ENCODE results near the gene CYP4F22.

Gene CYP4F22

DNA sequence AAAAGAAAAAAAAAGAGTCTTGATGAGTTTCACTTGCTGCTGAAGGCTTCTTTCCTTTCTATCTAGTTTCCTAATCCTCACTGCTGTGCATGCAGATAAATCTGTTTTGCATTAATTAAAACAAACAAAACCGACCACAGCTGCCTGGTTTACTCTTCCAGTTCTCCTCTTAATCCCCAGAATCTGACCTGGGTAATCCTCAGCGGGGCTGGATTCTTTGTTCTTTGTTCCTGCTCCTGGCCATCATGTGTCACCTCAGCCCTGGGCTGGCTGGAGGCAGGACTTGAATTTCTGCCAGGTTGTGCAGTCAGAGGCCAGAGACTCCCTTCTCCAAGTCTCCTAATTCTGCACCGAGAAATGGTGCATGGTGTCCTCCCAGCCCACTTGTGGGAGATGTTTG is 54.5 kb downstream of the CYP4F22 start:
- no peak for TF ChIP-seq CTCF (IDR thresholded peaks at IDR 0.05; ENCODE audit: low read length, missing control alignments)
- no peak for DNase-seq (ENCODE audit: low read depth)
- H3K4me3 ChIP-seq (replicated peaks; ENCODE audit: low read depth, low read length): no peak overlapping the region

DNA sequence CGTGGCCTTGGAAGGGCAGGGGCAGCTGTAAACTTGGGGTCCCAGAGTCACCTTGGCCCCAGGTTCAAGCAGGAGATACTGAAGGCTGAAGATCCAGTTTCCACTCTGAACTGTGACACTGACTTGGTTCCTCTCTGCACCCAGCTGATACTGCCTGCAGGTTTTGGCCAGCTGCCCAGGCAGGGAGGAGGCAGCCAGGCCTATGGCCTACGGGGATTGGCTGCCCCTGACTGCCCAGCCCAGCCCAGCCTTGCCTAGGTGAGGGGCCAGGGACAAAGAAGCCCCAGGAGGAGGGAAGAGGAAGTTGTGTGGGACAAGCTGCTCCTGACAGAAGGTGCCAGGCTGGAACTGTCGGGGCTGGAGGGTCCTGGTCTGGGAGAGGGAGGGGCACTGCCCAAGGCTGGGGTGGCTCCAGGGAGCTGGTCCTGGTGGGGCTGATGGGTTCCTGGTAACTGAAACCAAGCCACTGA is 55.0 kb downstream of the CYP4F22 start:
- H3K4me3 ChIP-seq (replicated peaks; ENCODE audit: low read depth, low read length): no peak overlapping the region
- TF ChIP-seq CTCF (IDR thresholded peaks at IDR 0.05; ENCODE audit: low read length, missing control alignments): no peak
- no peak for DNase-seq (ENCODE audit: low read depth)

DNA sequence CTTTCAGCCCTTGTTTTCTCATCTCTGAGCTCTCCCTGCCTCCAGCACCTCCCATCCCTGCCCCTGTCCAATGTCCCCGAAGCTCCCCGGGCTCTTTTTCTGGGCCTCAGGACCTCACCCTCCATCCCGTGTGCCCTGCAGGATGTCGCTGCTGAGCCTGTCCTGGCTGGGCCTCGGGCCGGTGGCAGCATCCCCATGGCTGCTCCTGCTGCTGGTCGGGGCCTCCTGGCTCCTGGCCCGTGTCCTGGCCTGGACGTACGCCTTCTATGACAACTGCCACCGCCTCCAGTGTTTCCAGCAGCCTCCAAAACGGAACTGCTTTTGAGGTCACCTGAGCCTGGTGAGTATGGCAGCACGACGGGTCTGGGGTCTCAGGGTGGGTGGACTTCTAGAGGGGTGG is 55.6 kb downstream of the CYP4F22 start:
- no peak overlapping the region for H3K4me3 ChIP-seq (replicated peaks; ENCODE audit: low read depth, low read length)
- DNase-seq (ENCODE audit: low read depth): no peak
- no peak for TF ChIP-seq CTCF (IDR thresholded peaks at IDR 0.05; ENCODE audit: low read length, missing control alignments)

DNA sequence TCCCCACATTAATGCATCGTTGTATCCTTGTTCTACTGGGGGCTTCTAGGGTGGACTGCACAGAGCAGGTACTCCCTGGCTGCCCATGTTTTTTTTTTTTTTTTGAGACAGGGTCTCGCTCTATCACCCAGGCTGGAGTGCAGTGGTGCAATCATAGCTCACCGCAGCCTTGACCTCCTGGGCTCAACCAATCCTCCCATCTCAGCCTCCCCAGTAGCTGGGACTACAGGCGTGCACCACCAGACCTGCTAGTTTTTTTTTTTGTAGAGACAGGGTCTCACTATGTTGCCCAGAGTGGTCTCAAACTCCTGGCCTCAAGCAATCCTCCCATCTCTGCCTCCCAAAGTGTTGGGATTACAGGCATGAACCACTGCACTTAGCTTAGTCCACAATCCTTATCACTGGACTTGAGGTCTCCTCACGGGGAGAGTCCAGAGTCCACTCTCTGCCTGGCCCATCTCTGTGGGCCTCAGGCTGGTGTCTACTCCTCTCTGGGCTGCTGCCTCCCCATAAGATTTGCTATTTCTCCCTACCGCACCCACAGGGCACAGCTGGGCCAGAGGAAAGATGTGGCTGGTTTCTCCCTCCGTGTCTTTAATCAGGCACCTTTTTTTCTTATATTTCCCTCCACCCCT is 56.3 kb downstream of the CYP4F22 start:
- H3K4me3 ChIP-seq (replicated peaks; ENCODE audit: low read depth, low read length): no peak overlapping the region
- TF ChIP-seq CTCF (IDR thresholded peaks at IDR 0.05; ENCODE audit: low read length, missing control alignments): no peak
- DNase-seq (ENCODE audit: low read depth): no peak

GRCh38 chr19:15570420-15570819 is 62.1 kb downstream of the CYP4F22 start:
- DNase-seq (ENCODE audit: low read depth): no peak
- no peak for TF ChIP-seq CTCF (IDR thresholded peaks at IDR 0.05; ENCODE audit: low read length, missing control alignments)
- no peak overlapping the region for H3K4me3 ChIP-seq (replicated peaks; ENCODE audit: low read depth, low read length)

DNA sequence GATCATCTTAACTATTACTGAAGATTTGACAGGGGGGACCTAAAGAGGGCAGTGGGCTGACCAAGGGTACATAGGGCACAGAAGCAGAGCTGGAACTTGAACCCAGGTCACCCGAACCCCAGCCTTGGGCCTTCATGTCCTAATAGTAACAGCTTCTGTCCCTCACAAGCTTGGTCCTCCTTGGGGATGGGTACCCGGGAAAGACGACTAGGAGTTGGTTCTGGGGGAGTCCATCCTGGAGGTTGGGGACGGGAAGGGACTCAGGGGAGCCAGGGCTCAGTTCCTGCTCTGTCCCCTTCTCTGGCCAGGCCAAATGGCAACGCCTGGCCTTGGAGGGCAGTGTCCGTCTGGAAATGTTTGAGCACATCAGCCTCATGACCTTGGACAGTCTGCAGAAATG is 67.1 kb downstream of the CYP4F22 start:
- no peak overlapping the region for H3K4me3 ChIP-seq (replicated peaks; ENCODE audit: low read depth, low read length)
- TF ChIP-seq CTCF (IDR thresholded peaks at IDR 0.05; ENCODE audit: low read length, missing control alignments): no peak
- DNase-seq (ENCODE audit: low read depth): no peak

- DNase-seq (ENCODE audit: low read depth): no peak
- no peak overlapping the region for H3K4me3 ChIP-seq (replicated peaks; ENCODE audit: low read depth, low read length)
- no peak for TF ChIP-seq CTCF (IDR thresholded peaks at IDR 0.05; ENCODE audit: low read length, missing control alignments)
These were observed 68.3 kb downstream of the CYP4F22 start for GRCh38 chr19:15576526-15577156.

Data from fibroblast of pulmonary artery (primary cell).